IPS DF 19.7 (cell line): ENCODE data around the gene CEP112.
"Not testable (repeated sequence)": the region's sequence is repeated elsewhere in the genome, so short reads cannot be mapped to it uniquely, and the experiment has no call there.

ENCODE experiments used
- DNase-seq: peaks from one replicate; pipeline ENCODE4 v3.0.0-alpha.2; 2013; ENCODE audit warnings: low read depth, low spot score

The CEP112 gene

DNA sequence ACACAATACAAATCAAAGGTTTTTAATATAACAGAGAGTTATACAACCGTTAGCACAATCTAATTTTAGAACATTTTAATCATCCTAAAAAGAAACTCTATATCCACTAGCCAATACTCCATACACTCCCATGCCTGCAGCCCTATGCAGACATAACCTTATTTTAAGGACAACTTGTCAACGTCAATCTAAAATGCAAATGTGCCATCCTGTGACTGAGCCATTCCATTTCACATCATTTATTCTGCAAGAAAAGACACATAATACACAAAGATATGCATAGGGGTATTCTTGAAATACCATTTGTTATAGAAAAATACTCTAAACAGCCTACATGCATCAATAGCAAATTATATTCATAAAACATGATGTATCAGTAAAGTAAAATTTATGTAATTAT lies 106.7 kb downstream of the CEP112 start:
- DNase-seq = no peak

DNA sequence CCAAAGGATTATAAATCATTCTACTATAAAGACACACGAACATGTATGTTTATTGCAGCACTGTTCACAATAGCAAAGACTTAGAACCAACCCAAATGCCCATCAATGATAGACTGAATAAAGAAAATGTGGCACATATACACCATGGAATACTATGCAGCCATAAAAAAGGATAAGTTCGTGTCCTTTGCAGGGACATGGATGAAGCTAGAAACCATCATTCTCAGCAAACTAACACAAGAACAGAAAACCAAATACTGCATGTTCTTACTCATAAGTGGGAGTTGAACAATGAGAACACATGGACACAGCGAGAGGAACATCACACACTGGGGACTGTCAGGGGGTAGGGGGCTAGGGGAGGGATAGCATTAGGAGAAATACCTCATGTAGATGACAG lies 111.3 kb downstream of the CEP112 start:
- DNase-seq = not testable (repeated sequence)

DNA sequence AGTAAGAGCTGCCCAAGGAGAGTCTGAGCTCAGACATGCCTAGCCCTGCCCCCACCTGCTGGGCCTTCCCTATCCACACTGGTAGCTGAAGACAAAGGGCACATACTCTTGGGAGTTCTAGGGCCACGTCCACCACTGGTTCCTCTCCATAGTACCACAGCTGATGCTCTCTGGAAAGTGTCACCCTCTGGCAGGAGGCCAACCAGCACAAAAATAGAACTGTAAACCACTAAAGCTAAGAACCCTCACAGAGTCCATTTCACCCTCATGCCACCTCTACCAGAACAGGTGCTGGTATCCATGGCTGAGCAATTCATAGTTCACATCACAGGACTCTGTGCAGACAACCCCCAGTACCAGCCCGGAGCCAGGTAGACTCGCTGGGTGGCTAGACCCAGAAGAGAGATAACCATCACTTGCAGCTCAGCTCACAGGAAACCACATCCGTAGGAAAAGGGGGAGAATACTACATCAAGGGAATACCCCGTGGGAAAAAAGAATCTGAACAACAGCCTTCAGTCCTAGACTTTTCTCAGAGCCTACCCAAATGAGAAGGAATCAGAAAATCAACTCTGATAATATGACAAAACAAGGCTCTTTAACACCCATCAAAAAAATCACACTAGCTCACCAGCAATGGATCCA lies 115.3 kb downstream of the CEP112 start:
- DNase-seq = no peak

- no peak for DNase-seq
These were observed 118.5 kb downstream of the CEP112 start for GRCh38 chr17:66073384-66073783.

DNA sequence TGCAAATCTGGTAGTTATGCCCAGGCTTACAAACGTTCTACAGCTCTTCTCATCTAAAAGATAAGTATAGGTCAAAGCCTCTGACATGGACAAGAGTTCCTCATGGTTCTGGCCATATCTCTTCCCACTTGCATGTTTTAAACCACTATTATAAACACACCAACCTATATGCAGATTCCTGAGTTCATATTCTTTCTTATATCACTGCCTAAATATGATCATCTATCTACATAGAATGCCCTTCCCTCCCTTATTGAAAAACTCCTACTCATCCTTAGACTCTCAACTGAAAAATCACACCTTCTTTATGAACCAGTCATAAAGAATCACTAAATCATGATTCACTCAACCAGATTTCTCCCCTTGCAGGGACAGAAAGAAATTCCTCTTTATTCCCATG lies 128.2 kb downstream of the CEP112 start:
- no peak for DNase-seq

DNA sequence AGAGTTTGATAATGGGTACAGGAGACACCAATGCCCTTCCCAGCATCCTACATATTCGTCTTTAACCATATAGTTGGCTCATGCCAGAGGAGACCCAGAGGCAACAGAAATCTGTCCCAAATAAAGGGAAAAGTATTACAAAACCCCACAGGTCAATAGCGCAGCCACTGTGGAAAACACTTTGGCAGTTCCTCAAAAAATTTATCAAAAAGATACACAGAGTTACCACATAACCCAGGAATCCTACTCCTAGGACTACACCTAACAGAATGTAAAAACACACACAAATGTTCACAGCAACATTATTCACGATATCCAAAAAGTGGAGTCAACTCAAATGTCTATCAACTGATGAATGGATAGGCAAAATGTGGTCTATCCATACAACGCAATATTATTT lies 135.8 kb downstream of the CEP112 start:
- DNase-seq = no peak

DNA sequence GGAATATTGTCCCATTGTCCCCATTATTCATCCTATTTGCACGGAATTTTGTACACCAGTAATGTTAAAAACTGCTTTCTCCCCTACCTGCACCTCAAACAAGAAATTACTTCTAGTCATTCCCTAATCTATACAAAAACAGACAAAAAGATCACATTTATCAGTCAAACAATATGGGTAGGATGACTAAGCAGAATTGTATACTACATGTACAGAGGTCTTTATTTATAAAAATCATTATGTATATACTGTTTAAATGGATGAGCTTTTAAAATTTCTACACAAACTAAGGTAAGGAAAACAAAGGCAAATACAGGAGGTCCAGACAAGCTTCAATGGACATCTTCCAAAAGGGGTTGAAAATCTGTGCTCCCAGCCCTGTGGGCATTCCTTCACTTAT lies 137.7 kb downstream of the CEP112 start:
- no peak for DNase-seq

GRCh38 chr17:66044083-66044482 lies 147.8 kb downstream of the CEP112 start:
- DNase-seq = no peak

- no peak for DNase-seq
These were observed 148.5 kb downstream of the CEP112 start for GRCh38 chr17:66043419-66043818.

GRCh38 chr17:66040402-66040801 lies 151.5 kb downstream of the CEP112 start:
- no peak for DNase-seq

GRCh38 chr17:66038125-66038524 lies 153.8 kb downstream of the CEP112 start:
- no peak for DNase-seq

- no peak for DNase-seq
These were observed 154.7 kb downstream of the CEP112 start for GRCh38 chr17:66037221-66037620.

- DNase-seq = no peak
These were observed 159.7 kb downstream of the CEP112 start for GRCh38 chr17:66032082-66032712.

DNA sequence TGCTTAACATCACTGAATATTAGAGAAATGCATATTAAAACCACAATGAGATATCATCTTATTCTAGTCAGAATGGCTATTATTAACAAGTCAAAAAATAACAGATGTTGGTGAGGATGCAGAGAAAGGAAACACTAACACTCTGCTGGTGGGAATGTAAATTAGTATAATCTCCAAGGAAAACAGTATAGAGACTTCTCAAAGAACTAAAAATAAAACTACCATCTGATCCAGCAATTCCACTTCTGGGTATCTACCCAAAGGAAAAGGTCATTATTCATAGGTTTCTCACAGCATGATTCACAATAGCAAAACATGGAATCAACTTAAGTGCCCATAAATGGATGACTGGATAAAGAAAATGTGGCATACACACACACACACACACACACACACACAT lies 166.4 kb downstream of the CEP112 start:
- DNase-seq = no peak

DNA sequence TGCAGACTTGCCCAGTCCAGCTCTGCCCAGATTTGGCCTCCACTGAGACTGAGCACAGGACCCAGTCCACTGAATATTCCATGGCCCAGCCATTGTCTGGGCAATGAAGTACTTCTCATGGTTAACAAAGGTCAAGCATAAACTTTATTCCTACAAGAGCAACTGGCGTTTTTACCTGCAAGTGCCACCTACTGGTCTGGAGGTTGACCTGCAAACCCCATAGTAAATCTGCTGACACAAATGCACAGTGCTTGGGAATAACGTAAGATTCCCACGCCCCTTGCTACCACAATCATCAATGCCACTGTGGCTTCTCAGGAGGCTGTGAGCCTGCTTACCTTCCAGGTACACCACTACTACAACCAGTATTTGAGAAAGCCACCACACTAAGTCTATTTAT lies 170.2 kb downstream of the CEP112 start:
- no peak for DNase-seq

DNA sequence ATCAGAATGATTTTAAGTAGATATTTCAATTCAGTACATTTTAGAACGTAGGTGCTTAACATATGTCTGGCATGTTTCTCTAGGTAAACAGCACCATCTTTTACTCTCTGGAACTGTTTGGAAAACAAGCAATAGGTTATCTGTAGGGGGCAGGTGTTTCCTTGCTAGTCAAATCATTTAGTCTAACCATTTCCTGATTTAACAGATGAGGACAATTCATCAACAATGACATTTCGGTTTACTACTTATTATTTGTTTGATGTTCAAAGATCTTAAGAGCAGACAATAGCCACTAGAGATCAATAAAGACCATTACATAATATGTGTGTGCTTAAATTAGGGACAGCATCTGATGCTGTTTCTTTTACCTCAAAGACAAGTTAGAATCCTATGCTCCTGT lies 173.1 kb downstream of the CEP112 start:
- no peak for DNase-seq

DNA sequence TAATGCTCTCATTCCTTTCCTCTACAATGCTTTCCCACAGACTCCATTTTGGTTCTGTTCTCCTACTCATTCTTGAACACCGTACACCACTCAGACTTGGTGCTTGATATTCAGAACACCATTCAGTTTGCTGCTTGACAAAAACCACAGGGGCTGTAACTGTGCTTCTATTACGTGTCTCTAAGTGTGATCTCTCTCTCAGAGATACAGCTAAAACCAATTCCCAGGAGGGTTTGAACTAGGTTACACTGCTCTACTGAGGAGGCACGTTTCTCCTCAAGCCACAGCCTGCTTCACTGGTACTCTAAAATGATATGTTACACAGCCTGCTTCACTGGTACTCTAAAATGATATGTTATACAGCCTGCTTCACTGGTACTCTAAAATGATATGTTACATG lies 175.7 kb downstream of the CEP112 start:
- no peak for DNase-seq

- no peak for DNase-seq
These were observed 183.3 kb downstream of the CEP112 start for GRCh38 chr17:66008680-66009079.

DNA sequence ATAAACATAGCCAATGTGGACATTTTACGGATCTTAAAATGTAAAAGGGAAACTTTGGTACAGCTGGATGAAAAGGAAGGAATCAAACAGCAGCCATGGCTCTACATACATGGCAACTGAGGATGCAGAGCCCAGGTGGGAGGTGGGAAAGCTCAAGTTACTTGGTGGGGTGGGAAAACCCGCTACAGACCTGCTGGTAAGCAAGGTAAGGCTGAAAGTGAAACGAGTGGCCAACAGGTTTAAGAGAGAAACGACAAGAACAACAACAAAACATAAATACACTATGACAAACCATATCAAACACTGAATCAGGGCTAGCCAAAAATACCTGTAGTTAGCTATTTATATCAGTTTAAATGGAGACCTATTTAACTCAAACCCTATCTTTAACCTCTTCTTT lies 185.3 kb downstream of the CEP112 start:
- DNase-seq = no peak

DNA sequence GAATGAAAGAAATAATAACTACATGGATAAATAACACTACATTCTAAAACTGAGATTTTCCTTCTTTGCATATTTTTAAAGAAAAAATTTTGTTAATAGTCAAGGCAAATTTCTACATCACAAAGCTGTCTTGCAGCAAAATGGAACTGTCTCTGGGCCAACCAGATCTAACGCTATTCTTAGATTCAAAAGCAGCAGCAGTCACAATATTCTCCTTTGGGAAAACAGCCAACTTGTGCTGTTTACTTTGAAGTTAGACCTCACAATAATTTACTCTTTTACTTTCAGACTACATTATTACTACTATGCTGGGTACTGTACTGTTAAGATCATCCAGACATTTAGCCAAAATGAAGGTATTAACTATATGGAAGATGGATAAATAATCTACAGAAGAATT lies 189.1 kb downstream of the CEP112 start:
- no peak for DNase-seq

DNA sequence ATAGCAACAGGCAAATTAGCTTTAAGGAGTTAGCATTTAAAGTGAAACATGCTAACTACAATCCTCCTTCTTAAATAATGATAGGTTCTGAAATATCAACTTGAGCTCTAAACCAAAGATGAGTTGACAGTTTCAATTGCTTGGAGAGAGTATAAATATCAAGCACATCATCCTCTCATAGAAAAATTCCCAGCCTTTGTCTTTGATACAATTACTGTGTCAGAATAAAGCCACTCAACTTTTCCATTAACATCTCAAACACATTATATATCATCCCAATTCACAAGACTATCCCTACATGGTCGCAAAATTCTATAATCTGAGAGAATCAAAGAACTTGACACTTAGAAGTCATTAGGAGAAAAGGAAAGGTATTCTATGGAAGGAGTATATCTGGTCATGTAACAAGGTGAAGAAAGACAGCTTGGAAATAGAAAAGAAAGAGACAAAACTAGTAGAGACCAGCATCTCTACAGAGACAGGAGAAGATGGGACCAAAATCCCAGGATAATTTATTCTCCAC lies 189.8 kb downstream of the CEP112 start:
- no peak for DNase-seq

DNA sequence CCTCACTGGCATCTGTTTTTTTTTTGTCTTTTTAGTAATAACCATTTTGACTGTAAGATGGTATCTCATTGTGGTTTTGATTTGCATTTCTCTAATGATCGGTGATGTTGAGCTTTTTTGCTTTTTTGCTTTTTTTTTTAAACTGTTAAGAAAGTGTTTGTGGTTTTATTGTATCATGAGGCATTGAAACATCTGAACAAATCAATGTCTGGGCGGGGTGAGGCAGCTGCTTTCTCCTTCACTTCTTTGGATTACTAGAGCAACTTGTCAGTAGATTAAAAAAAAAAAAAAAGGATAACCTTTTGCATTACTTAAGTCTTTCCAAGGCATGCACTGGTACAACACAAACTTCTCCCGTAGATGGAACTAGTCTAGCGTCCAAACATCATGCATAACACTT lies 191.7 kb downstream of the CEP112 start:
- no peak for DNase-seq

GRCh38 chr17:65998675-65999074 lies 193.3 kb downstream of the CEP112 start:
- no peak for DNase-seq

DNA sequence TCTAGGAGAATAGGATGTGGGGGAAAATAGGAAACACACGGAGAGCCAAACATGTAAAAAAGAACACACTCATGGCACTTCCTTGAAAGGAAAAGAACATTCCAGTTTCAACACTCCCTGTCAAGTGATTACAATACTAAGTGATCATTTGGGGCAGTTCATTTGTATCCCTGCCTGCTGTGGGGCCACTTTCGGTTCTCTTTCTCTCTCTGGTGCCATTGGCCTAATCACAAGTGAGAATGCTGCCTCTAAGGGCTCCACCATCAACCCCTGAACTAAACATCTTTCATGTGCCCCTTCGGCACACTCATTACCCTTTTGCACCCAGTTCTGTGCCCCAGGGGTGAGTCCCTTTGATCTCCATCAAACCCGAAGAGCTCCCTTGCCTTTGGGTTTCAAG lies 197.3 kb downstream of the CEP112 start:
- no peak for DNase-seq
